ENCODE measurements around the gene ITGB5.

ITGB5 gene

DNA sequence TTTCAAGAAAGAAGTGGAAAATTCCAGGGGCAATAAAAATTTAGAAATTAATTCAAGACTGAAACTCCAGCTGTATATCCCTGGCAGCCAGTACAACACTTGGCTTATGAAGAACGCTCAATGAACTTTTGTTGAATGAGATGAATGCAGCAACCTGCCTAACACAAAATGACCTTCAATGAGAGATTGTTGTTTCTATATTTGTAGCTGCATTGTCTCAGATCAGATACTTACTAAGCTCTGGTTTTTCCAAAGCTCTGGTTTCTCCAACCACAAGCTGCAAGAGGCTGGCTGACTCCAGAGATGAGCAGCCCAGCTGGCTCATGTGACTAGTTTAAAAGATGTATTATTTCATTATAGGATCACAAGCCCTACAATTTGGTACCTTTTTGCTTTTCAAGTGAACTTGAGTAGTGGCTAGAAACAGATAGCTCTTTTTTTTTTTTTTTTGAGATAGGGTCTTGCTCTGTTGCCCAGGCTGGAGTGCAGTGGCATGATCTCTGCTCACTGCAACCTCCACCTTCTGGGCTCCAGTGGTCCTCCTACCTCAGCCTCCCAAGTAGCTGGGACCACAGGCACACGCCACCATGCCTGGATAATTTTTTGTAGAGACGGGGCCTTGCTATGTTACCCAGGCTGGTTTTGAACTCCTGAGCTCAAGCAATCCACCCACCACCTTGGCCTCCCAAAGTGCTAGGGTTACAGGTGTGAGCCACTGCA lies 99.5 kb downstream of the ITGB5 start:
- no peak for TF ChIP-seq FOXP2 (optimal IDR thresholded peaks at IDR 0.05; ENCODE audit: borderline replicate concordance, extremely low read depth, extremely low read length, insufficient read depth)
- no peak for TF ChIP-seq TAF1 (IDR thresholded peaks at IDR 0.05; ENCODE audit: borderline replicate concordance, insufficient read depth, low read length)
- TF ChIP-seq POLR2AphosphoS5 (IDR thresholded peaks at IDR 0.05; ENCODE audit: low read depth, low read length): no peak
- no peak for TF ChIP-seq SIN3A (IDR thresholded peaks at IDR 0.05; ENCODE audit: borderline replicate concordance, insufficient read depth, low read length)
- TF ChIP-seq, protein P1, sequence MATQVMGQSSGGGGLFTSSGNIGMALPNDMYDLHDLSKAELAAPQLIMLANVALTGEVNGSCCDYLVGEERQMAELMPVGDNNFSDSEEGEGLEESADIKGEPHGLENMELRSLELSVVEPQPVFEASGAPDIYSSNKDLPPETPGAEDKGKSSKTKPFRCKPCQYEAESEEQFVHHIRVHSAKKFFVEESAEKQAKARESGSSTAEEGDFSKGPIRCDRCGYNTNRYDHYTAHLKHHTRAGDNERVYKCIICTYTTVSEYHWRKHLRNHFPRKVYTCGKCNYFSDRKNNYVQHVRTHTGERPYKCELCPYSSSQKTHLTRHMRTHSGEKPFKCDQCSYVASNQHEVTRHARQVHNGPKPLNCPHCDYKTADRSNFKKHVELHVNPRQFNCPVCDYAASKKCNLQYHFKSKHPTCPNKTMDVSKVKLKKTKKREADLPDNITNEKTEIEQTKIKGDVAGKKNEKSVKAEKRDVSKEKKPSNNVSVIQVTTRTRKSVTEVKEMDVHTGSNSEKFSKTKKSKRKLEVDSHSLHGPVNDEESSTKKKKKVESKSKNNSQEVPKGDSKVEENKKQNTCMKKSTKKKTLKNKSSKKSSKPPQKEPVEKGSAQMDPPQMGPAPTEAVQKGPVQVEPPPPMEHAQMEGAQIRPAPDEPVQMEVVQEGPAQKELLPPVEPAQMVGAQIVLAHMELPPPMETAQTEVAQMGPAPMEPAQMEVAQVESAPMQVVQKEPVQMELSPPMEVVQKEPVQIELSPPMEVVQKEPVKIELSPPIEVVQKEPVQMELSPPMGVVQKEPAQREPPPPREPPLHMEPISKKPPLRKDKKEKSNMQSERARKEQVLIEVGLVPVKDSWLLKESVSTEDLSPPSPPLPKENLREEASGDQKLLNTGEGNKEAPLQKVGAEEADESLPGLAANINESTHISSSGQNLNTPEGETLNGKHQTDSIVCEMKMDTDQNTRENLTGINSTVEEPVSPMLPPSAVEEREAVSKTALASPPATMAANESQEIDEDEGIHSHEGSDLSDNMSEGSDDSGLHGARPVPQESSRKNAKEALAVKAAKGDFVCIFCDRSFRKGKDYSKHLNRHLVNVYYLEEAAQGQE (IDR thresholded peaks at IDR 0.05; ENCODE audit: insufficient read depth in 1 of 2, low read depth in 2 of 2, low read length in 2 of 2): no peak

DNA sequence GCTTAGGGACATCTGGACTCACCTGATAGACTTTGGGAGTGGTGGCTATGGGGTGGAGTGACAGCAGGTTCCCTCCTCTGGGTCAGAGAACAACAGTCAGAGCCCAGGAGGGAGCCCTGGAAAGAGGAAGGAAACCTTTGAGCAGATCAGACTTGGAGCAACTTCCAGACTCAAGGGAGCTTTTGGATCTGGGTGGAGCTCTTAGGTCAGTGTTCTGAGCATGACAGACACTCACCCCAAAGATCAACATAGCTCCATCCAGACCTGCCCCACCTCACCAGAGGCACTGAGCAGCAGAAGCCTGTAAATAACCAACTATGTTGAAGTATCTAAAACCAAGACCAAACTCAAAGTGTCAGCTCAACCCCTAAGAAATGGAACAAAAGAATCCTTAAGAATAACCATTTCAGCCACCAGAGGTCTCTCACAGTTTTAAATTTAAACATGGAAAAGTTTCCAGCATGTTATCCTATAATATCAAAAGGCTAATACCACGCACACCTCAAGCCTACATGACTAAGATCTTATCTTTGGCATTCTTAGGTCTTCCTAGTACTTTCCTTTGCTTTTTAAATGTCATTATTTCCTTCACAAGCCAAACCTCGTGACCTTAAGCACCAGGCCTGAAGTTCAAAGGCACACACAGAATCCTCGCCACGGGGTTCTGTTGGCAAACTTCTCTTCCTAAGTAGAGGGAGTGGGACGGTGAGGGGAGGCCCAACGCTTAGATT lies 100.5 kb downstream of the ITGB5 start:
- TF ChIP-seq, protein P1 (IDR thresholded peaks at IDR 0.05; ENCODE audit: insufficient read depth in 1 of 2, low read depth in 2 of 2, low read length in 2 of 2): no peak
- TF ChIP-seq SIN3A (IDR thresholded peaks at IDR 0.05; ENCODE audit: borderline replicate concordance, insufficient read depth, low read length) (no peak), TAF1 (IDR thresholded peaks at IDR 0.05; ENCODE audit: borderline replicate concordance, insufficient read depth, low read length) (no peak), FOXP2 (optimal IDR thresholded peaks at IDR 0.05; ENCODE audit: borderline replicate concordance, extremely low read depth, extremely low read length, insufficient read depth) (no peak)

DNA sequence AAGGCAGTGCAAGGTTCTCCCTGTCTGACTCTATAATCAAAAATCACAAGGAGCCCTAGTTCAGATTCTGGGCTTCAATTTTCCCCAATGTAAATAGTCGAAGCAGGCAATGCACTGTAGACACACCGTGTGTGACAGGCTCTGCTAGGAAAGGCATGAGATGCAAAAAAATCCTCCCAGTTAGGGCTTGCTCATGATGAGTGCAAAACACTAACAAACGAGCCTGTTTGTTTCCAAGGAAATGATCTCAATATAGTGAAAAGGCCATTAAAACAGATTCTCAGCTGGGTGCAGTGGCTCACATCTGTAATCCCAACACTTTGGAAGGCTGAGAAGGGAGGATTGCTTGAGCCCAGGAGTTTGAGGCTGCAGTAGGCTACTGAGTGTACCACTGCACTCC lies 101.2 kb downstream of the ITGB5 start:
- no peak for TF ChIP-seq POLR2AphosphoS5 (IDR thresholded peaks at IDR 0.05; ENCODE audit: low read depth, low read length)
- no peak for TF ChIP-seq TAF1 (IDR thresholded peaks at IDR 0.05; ENCODE audit: borderline replicate concordance, insufficient read depth, low read length)
- TF ChIP-seq SIN3A (IDR thresholded peaks at IDR 0.05; ENCODE audit: borderline replicate concordance, insufficient read depth, low read length): no peak

DNA sequence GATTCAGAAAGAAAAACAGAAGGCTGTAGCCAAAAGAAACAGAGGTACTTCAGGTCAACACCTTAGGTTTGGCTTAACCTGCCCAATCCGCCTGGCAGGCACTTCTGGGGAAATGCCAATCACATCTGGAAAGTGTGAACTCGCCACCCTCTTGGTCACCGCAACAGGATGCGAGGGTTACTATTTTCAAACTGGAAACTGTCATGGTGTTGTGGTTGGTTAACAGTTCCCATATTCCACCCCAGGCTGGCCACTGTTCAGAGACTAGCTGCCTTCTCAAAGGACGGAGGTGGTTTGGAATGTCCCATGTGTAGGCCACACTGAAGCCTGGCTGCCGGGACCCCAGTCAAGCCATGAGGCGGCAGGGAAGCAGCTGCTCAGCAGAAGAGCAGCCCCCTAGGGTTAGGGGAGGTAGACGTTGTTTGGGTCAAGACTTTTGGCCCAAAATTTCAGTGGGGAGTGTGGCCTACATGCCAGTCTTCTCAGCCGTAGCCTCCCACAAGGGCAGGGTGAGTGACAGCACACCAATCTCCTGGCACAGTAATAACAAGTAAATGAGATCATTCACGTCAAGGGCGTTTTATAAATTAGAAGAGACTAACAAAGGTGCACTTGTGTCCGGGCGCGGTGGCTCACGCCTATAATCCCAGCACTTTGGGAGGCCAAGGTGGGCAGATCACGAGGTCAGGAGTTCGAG lies 102.3 kb downstream of the ITGB5 start:
- no peak for TF ChIP-seq TAF1 (IDR thresholded peaks at IDR 0.05; ENCODE audit: borderline replicate concordance, insufficient read depth, low read length)
- no peak for TF ChIP-seq SIN3A (IDR thresholded peaks at IDR 0.05; ENCODE audit: borderline replicate concordance, insufficient read depth, low read length)
- no peak for TF ChIP-seq FOXP2 (optimal IDR thresholded peaks at IDR 0.05; ENCODE audit: borderline replicate concordance, extremely low read depth, extremely low read length, insufficient read depth)
- TF ChIP-seq, protein P1 (IDR thresholded peaks at IDR 0.05; ENCODE audit: insufficient read depth in 1 of 2, low read depth in 2 of 2, low read length in 2 of 2): no peak
- TF ChIP-seq POLR2AphosphoS5 (IDR thresholded peaks at IDR 0.05; ENCODE audit: low read depth, low read length): no peak

DNA sequence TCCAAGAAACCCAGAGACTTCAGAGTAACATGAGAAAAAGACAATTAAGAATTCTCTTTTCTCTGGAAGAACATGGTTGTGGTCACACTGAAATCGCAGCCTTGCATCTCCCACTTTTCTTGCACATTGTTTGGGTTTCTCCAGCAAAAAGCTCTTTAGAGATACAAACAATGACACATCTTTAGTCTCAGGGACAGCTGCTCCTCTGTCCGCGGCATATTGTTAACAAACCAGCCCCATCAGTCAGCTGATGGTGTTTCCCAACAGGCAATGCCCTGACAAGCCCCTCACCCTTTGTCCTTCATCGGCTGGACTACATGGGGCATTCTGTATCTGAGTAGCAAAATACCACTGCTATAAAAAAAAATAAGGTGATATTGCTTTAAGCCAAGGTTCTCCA lies 103.5 kb downstream of the ITGB5 start:
- no peak for TF ChIP-seq FOXP2 (optimal IDR thresholded peaks at IDR 0.05; ENCODE audit: borderline replicate concordance, extremely low read depth, extremely low read length, insufficient read depth)
- TF ChIP-seq, protein P1 (IDR thresholded peaks at IDR 0.05; ENCODE audit: insufficient read depth in 1 of 2, low read depth in 2 of 2, low read length in 2 of 2): no peak
- TF ChIP-seq POLR2AphosphoS5 (IDR thresholded peaks at IDR 0.05; ENCODE audit: low read depth, low read length): no peak
- TF ChIP-seq TAF1 (IDR thresholded peaks at IDR 0.05; ENCODE audit: borderline replicate concordance, insufficient read depth, low read length): no peak
- no peak for TF ChIP-seq SIN3A (IDR thresholded peaks at IDR 0.05; ENCODE audit: borderline replicate concordance, insufficient read depth, low read length)

All from PFSK-1 (cell line).